Kidney capillary endothelial cell (primary cell): ENCODE data around the gene CELF4.

ENCODE experiments used
- DNase-seq: peaks from one replicate; pipeline ENCODE4 v3.0.0-alpha.2; 2018; ENCODE audit warnings: low spot score

CELF4 gene

GRCh38 chr18:37412333-37412732 is 153.3 kb downstream of the CELF4 start:
- no peak for DNase-seq

- DNase-seq, result no peak
Measured at GRCh38 chr18:37409878-37410277, 155.7 kb downstream of the CELF4 start.

DNA sequence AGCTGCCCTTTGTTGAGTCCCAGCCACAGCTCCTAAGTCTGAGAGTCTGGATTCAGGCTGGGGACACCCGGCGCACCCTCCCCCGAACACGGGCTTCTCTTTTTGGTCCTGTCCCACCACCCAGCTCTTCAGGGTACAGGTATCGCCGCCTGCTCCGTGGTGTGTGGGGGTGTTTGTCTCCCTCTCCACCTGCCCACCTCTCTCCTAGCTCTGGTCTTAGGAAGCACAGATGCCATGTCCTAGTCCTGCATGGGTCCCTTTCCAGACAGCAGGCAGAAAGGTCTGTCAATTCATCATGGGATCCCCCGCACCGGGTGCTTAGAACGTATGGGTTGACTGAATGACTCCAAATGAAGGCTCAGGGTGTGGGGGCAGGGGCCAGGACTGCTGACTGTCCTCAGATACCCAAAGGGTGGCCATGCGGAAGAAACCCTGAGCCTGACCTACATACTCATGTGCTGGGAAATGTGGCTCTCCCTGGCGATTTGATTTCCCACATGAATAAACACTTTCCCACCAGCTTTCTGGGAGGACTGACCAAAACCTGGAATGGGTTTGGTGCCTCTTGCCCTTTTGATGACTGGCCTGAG is 156.8 kb downstream of the CELF4 start:
- DNase-seq, result no peak

DNA sequence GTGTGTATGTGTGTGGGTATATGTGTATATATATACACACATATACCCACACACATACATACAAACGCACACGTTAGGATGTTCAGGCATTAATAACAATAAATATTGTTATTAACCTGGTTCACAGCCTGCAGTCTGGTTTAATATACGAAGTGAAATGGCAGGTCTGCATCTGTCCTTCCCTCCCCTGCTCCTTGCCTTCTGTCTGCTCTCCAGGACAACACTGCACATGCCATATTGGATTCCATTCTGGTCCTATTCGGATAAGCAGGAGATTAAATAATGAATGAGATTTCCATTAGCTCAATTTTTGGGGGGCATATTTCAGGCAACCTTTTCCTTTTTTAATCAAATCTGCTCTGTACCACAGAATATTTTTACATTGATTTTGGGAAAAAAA is 158.0 kb downstream of the CELF4 start:
- no peak for DNase-seq

DNA sequence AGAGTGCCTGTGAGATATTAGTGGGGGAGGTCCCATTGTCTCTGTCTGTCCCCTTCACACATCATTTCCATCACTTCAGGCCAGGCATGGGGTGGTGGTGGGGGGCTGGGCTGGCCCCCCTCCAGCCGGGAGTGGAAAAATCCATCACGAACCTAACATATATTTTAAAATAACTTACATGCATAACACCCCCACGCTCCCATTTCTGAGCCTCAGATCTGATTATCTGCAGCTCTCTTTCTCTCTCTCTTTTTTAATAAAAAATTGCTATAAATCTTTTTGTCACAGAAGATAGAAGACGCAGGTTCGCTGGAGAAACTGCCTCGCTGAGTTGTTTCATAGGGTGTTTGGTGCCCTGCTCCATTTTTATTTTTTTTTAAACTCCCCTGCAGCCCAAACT is 159.8 kb downstream of the CELF4 start:
- no peak for DNase-seq

DNA sequence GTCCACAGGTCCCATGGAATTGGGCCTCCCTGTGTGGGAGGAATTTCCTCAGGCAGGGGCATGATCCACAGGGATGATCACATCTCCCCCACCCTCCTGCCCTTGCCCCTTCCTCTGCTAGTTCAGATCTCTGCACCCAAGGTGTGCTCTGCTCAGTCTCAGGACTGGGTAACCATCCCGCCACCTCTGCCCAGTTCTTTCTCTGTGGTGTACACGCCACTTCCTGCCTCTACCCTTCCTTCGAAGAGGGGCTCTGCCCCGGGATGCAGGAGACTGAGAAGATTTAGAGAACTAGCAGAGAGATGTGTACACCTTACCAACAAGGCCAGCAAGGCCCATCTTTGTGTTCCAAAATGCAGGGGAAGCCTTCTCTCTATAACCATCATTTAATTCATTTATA is 160.4 kb downstream of the CELF4 start:
- no peak for DNase-seq

DNA sequence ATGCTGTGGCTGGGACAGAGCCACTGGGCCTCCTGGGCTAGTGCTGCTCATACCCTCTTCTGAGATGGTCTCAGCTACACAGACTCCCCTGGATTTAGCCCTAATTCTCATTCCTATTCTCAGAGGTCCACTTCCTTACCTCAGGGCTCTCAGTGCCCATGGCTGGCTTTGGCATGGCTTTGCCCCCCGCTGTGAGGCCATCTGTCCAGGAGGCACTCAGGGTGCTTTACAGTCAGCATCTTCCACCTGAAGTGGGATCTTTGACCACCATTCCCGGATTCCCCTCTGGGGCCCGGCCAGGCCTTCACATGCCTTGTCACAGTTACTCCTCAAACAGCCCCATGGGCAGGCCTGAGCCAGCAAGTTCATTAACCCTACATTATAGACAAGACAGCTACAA is 161.8 kb downstream of the CELF4 start:
- no peak for DNase-seq

- DNase-seq, result no peak
Measured at GRCh38 chr18:37403100-37403781, 162.4 kb downstream of the CELF4 start.

DNA sequence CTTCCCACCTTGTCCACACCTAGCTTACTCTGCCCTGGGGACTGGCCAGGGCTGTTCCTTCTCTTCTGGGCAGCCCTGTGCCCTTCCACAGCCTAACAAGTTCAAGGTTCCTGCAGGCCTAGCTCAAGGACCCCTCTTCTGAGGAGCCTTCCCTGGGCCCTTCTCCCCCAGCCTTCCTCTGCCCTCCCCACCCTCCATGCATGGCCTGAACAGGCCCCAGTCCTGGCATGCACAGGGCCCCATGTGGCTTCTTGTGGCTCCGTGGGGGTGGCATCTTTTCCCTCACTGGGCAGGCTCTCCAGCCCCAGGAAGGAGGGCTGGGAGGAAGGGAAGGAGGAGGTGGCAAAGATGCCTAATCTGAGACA is 162.9 kb downstream of the CELF4 start:
- DNase-seq, result no peak

- no peak for DNase-seq
Measured at GRCh38 chr18:37400802-37401201, 164.8 kb downstream of the CELF4 start.

DNA sequence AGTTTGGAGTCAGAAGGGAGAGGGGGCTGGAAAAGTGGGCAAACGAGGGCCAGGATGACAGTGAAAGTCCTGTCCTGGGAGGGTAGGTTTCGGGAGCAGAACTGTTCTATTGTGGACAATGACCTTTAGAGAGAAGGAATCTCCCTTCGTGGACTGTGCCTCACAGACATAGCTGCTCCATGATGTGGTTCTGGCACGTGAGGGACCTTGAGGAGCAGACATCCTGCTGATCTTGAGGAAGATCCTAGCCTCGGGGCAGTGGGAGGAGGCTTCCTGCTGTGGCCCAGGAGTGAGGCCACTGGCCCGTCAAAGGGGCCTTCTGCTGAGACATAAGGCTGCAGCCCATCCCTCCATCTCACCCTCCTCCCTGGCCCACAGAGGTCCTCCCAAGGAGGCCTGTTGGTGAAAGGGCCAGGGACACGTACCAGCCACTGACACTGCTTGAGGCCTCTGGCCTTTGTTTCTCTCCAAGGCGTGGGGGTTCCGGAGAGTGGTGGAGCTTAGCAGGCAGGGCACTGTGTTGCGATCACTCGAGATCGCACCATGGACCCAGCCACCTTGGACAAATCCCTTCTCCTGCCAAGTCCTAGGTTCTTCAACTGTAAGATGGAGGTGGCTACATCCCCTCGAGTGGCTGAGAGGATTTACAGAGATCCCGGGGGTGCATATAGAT is 167.2 kb downstream of the CELF4 start:
- DNase-seq, result no peak

GRCh38 chr18:37397814-37398213 is 167.8 kb downstream of the CELF4 start:
- DNase-seq, result no peak

DNA sequence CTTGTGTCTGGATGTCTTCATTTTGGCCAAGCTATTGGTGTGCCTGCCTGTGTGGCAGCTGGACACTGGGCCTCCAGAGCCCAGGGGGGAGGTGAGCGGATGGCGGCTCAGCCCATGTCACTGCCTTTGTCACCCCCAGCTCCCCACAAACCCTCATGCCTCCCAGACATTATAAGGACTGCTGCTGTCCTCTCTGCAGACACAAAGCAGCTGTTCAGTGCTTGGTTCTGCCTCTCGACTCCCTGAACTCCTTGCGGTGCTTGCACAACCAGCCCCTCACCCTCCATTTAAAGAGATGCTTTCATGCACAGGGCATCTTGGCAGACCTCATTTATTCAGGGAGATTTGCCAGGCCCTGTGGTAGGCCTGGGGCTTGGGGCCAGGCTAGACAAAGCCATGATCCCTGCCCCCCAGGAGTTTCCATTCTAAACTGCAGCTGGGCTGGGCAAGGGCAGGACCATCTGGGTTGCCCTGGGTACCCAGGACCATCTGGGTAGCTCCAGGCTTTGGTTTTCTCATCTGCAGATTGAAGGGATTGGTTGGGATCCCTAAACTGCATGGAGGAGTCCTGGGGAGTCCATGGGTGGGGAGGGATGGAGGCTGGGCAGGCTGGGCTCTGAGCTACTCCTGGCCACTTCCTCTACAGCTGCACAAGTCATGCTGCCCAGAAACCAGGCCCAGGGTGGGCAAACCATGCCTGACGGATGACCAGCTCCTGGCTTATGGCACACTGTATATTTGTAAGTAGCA is 168.5 kb downstream of the CELF4 start:
- DNase-seq, result no peak

GRCh38 chr18:37395631-37396030 is 170.0 kb downstream of the CELF4 start:
- DNase-seq, result no peak

DNA sequence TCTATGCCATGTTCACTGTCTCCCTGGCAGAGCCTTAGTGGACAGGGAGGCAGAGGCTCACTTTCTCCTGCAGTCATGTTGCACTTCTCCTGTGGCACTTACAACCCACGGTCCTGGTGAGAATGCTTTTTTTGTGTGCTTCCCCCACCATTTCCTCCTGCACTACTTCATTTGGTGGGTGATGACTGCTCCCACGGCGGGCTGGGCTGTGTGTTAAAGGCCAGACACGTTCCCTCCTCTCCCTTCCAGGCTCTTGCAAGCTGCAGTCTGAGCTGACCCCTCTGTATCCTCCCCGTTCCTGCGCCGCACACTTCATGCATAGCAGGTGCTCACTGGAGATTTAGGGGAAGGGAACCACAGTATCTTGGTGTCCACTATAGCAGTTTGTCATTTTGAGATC is 170.5 kb downstream of the CELF4 start:
- DNase-seq, result no peak

GRCh38 chr18:37394610-37394965 is 171.0 kb downstream of the CELF4 start:
- DNase-seq, result no peak

DNA sequence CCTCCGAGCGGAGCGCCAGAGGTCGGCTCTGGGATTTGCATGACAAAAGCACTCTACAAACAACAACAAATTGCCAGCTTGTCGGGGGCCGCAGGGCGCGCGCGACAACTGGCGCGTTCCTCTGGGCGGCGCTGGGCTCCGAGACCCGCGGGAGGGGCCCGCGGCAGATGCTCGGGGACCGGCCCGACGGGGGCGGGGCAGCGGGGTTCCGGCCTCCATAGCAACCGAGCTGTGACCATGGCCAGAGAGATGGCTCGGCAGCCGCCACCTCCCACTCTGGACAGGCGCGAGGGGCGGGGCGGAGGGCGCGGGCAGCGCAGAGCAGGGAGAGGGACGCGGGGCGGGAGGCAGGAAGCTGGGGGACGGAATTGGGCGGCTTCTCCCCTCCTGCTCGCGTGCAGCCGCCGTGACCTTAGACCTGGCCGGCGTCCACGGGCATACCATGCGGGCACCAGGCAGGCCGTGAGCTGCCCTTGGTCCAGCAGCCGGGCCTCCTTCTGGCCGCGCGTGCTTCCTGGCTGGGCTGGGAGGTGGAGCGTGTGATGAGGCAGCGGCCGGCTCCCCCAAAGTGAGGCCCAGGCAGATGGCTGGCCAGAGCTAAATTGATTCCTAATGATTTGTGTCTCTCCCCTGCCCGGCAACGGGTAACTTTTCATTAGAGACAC is 171.5 kb downstream of the CELF4 start:
- DNase-seq, result peak; percentile 14

DNA sequence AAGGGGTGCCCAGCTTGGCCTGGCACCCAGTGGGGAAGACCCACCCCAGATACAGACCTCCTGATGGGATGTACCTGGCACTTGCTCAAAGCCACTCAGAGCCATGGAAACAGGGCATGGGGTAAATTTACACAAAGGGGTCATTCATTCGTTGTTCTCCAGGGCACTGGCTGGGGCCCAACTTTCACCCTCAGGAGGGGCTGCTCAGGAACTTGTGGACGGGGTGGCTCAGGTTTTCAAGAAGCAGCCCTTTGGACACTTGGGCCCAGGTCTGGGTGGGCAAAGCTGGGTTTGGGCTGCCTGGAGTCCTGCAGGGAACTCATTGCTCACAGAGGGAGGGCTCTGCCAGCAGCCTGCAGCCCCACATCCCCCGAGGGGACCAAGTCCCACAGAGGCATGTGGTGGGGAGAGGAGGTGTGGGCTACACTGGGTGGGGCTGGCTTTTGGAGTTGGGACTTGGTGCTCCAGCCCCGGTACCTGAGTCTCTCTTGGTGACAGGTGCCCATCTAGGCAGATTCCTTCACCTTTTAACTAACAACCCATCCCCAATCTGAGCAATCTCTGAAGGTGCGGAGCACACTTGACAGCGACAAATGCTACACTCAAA is 172.3 kb downstream of the CELF4 start:
- DNase-seq, result no peak

DNA sequence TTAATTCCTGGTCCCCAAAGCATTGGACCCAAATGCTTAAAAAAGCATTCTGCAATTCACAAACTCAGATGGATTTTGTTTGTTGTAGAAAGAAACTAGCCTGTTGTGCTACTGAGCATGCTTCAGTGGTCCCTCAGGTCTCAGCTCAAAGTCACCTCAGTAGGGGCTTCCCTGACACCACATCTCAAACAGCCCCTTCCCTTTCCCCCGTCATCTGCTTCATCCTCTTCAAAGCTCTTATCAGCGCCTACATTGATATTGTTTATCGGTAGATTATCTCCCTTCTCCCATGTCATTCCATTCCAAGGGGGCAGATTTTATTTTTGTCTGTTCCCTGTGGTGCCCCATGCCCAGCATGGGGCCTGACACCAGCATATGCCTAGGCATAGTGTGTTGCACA is 172.9 kb downstream of the CELF4 start:
- no peak for DNase-seq

DNA sequence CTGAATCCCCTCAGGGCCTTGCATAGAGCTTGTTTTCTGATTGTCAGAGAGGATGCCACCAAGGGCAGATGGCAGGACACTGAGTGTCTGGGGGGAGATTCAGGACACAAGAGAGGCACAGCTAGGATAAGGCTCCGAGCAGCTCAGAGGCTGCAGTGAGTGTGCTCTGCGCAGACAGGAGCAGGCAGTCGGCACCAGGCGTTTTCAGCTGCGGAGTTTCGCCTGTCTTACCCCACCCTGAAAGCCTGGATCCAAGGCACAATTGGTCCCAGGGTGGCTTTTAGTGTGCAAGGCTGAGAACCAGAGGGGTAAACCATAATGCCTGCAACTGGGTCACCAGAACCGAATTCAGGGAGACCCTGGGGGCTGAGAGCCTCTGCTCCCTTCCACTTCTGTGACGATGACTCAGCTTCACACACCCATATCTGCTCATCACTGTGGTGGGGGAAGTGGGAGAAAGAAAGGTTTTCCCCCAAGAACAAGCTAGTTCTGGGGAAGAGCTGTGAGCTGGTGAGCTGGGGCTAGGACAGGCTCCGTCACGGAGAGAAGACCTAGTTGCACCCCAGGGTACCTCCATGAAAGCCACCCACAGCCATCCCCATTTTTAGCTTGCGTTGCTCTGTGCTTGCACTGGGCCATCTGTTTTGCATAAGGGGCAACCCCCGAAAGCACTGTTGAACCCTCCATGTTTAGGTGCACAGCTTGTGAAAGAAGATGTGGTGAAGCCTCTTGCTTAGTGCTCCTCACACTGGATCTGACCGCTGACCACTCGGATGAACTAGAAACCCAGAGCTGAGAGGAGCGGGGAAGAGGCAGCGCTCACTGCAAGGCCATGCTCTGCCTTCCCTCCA is 173.7 kb downstream of the CELF4 start:
- DNase-seq, result no peak

GRCh38 chr18:37391156-37391555 is 174.4 kb downstream of the CELF4 start:
- DNase-seq, result no peak
